ENCODE measurements around the gene NDRG4. TPM values are rescaled to one million over a fixed set of nuclear protein-coding genes. Genes with fewer than 3 reads are reported as not detected.

The NDRG4 gene
- total and polyA plus RNA-seq, 2 of the 13 experiments (the other 11 are each of a cell fraction or from before 2014, with no cell fraction given): 1.7 to 2.7 TPM

DNA sequence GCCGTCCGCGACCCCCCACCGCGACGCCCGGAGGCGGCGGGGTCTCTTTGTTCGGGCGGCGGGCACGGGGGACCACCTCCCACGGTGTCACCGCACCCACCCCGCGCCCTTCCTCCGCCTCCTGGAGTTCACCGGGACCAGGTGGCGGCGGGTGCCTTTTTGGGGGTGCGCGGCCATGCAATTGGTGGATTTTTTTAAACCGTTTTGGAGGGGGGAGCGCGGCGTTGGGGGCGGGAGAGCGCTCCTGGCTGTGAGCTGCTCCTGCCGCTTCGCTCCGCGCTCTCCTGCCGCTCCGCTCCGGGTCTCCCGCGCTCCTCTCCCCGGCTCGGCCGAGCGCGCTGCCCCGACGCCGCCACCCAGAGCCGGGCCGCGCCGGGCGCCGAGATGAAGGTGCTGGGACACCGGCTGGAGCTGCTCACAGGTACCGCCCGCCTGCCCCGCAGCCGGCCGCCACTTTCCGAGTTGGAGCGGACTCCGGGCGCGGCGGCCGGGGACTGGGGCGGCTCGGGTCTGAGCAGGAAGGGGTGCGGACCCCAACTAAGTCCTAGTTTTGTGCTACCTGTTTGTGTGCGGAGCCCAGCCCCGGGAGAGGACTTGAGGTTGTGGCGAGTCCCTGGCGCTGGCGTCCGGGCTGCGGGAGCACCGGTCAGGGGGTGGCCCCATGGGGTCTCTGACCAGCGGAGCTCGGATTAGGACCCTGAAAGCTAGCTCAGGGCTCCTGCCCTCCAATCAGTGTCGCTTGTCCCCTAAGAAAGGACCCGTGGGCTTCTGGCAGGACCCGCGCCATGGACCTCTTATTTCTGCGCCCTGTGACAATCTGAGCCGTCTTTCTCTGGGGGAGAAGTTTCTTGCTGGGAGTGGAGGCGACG, 35.7 kb upstream of the NDRG4 start:
- Histone ChIP-seq H3K4me3 (replicated peaks in 1 of 3; ENCODE audit: insufficient read depth in 1 of 3, low read depth in 2 of 3, low read length in 3 of 3) (peak overlapping the region; percentile 33 to 64 (median 44); a peak in 5 of 6 replicates), H4K20me1 (ENCODE audit: insufficient read depth, low read length) (peaks cover 3% of the 10 kb centered on the region; the same call in 1 of the 2 replicates), H3K79me2 (ENCODE audit: insufficient read depth, low read length) (no peaks in the 10 kb centered on the region), H3K27me3 (ENCODE audit: control insufficient read depth in 1 of 2, insufficient read depth in 2 of 2, low read length in 2 of 2) (peaks cover 11 to 67% of the 10 kb centered on the region in 2 experiments), H3K4me1 (ENCODE audit: insufficient read depth, low read length) (peaks cover 21% of the 10 kb centered on the region), H2AFZ (ENCODE audit: low read length) (no peak overlapping the region), H3K27ac (ENCODE audit: extremely low read length, insufficient read depth, low read length) (no peak overlapping the region), H3K36me3 (replicated peaks in 1 of 2; ENCODE audit: control insufficient read depth in 1 of 2, insufficient read depth in 2 of 2, low read length in 2 of 2) (no peaks in the 10 kb centered on the region), H3K9me3 (ENCODE audit: low read length) (no peaks in the 10 kb centered on the region), H3K4me2 (ENCODE audit: low read depth, low read length) (peak overlapping the region; percentile 64), H3K9ac (ENCODE audit: insufficient read depth, low read depth, low read length) (no peak overlapping the region)
- no TSS peak for BruUV-seq (replicated peaks)
- WGBS (ENCODE audit: low lambda C conversion rate): 21% methylated on average over 11 of the region's 86 CpGs
- POLR2A ChIA-PET: no interaction called here
- FAIRE-seq: no peak
- CTCF ChIA-PET (ENCODE audit: low intra/inter-chr PET ratio, low total read pairs): no interaction called here
- DNase-seq (ENCODE audit: low spot score): no peak
- peak; percentile 85 for ATAC-seq
- intact Hi-C loops (cut with micrococcal nuclease; ENCODE audit: unreplicated experiment): no loop called here
- in situ Hi-C loops (cut with HindIII; ENCODE audit: extremely low pct_ligation_motif_present, low pct_unique_long_range_greater_than_20kb): no loop called here
- TF ChIP-seq, protein P1, sequence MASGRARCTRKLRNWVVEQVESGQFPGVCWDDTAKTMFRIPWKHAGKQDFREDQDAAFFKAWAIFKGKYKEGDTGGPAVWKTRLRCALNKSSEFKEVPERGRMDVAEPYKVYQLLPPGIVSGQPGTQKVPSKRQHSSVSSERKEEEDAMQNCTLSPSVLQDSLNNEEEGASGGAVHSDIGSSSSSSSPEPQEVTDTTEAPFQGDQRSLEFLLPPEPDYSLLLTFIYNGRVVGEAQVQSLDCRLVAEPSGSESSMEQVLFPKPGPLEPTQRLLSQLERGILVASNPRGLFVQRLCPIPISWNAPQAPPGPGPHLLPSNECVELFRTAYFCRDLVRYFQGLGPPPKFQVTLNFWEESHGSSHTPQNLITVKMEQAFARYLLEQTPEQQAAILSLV (CRISPR knock-in tag; IDR thresholded peaks at IDR 0.05; ENCODE audit: borderline replicate concordance): no peak
- no peak for TF ChIP-seq ZNF543 (CRISPR knock-in tag; IDR thresholded peaks at IDR 0.05)
- TF ChIP-seq NCOA1 (CRISPR knock-in tag; IDR thresholded peaks at IDR 0.05): no peak
- TF ChIP-seq, protein P2, sequence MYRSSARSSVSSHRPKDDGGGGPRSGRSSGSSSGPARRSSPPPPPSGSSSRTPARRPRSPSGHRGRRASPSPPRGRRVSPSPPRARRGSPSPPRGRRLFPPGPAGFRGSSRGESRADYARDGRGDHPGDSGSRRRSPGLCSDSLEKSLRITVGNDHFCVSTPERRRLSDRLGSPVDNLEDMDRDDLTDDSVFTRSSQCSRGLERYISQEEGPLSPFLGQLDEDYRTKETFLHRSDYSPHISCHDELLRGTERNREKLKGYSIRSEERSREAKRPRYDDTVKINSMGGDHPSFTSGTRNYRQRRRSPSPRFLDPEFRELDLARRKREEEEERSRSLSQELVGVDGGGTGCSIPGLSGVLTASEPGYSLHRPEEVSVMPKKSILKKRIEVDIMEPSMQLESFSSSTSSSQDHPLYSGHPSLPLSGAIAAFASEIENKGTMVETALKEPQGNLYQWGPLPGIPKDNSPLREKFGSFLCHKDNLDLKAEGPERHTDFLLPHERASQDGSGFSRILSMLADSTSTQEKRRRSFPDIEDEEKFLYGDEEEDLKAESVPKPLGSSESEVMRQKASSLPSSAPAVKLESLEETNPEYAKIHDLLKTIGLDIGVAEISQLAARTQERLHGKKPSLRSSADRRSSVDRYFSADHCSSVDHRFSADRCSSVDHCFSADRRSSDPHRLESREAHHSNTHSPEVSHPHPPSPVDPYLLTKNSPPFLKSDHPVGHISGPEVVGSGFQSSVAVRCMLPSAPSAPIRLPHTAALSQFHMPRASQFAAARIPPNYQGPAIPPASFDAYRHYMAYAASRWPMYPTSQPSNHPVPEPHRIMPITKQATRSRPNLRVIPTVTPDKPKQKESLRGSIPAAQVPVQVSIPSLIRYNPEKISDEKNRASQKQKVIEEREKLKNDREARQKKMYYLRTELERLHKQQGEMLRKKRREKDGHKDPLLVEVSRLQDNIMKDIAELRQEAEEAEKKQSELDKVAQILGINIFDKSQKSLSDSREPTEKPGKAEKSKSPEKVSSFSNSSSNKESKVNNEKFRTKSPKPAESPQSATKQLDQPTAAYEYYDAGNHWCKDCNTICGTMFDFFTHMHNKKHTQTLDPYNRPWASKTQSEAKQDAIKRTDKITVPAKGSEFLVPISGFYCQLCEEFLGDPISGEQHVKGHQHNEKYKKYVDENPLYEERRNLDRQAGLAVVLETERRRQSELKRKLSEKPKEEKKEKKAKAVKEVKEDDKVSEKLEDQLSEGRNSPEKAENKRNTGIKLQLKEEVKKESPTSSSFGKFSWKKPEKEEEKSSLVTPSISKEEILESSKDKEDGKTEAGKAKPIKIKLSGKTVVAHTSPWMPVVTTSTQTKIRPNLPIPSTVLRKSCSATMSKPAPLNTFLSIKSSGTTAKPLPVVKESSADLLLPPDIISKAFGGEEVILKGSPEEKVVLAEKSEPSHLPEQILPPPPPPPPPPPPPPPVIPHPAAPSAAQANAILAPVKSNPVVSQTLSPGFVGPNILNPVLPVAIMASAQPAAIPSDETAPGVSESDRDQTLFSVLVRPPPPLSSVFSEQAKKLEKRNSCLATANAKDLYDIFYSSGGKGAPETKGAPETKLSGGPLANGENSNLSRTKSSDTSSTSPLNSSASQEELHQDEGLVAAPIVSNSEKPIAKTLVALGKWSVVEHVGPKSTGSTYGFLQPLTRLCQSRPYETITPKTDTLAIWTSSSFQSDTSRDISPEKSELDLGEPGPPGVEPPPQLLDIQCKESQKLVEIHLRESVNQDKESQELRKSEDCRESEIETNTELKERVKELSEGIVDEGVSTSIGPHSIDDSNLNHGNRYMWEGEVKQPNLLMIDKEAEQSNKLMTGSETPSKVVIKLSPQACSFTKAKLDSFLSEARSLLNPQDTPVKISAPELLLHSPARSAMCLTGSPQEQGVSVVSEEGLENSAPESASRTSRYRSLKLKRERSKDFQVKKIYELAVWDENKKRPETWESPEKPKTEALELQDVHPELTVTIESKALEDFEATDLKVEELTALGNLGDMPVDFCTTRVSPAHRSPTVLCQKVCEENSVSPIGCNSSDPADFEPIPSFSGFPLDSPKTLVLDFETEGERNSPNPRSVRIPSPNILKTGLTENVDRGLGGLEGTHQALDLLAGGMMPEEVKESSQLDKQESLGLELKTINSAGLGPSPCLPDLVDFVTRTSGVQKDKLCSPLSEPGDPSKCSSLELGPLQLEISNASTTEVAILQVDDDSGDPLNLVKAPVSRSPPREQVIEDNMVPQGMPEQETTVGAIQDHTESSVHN (CRISPR knock-in tag; IDR thresholded peaks at IDR 0.05): no peak
- TF ChIP-seq, protein P3, sequence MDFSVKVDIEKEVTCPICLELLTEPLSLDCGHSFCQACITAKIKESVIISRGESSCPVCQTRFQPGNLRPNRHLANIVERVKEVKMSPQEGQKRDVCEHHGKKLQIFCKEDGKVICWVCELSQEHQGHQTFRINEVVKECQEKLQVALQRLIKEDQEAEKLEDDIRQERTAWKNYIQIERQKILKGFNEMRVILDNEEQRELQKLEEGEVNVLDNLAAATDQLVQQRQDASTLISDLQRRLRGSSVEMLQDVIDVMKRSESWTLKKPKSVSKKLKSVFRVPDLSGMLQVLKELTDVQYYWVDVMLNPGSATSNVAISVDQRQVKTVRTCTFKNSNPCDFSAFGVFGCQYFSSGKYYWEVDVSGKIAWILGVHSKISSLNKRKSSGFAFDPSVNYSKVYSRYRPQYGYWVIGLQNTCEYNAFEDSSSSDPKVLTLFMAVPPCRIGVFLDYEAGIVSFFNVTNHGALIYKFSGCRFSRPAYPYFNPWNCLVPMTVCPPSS (IDR thresholded peaks at IDR 0.05): no peak
